RPMI7951 (cell line): Measurements from ENCODE around the gene HSPA2. TPM values are rescaled to one million over a fixed set of nuclear protein-coding genes. Genes with fewer than 3 reads are reported as not detected.
"Not testable (repeated sequence)": the region's sequence is repeated elsewhere in the genome, so short reads cannot be mapped to it uniquely, and the experiment has no call there.

Experiments used
- DNase-seq: peaks from one replicate; pipeline ENCODE4 v3.0.0-alpha.2; 2012; ENCODE audit warnings: low read depth
- total RNA-seq: library from RNA; depleted of rRNA; stranded (reverse); fragments of >200 nt; shearing (Covaris generic); gene quantifications from 2 replicates; pipeline ENCODE4 v1.2.3, GENCODE V29; 2014; rRNA removed

Gene HSPA2
- total RNA-seq, 1 experiment from 2014 or later, result 10.0 TPM

GRCh38 chr14:64561631-64562030 is 21.1 kb downstream of the HSPA2 start:
- no peak for DNase-seq

GRCh38 chr14:64562436-64562835 is 21.9 kb downstream of the HSPA2 start:
- DNase-seq, result no peak

GRCh38 chr14:64563696-64564095 is 23.2 kb downstream of the HSPA2 start:
- no peak for DNase-seq

GRCh38 chr14:64566651-64567122 is 26.1 kb downstream of the HSPA2 start:
- DNase-seq, result no peak

GRCh38 chr14:64569138-64569631 is 28.6 kb downstream of the HSPA2 start:
- DNase-seq, result peak; percentile 84

GRCh38 chr14:64569646-64570045 is 29.1 kb downstream of the HSPA2 start:
- DNase-seq, result not testable (repeated sequence)

GRCh38 chr14:64572386-64573104 is 32.0 kb downstream of the HSPA2 start:
- DNase-seq, result no peak

GRCh38 chr14:64573109-64573508 is 32.6 kb downstream of the HSPA2 start:
- no peak for DNase-seq

- no peak for DNase-seq
Measured at GRCh38 chr14:64574371-64575107, 34.0 kb downstream of the HSPA2 start.

- no peak for DNase-seq
Measured at GRCh38 chr14:64577211-64577610, 36.7 kb downstream of the HSPA2 start.

GRCh38 chr14:64580467-64580866 is 39.9 kb downstream of the HSPA2 start:
- DNase-seq, result no peak

GRCh38 chr14:64581363-64581762 is 40.8 kb downstream of the HSPA2 start:
- DNase-seq, result no peak

GRCh38 chr14:64581817-64582216 is 41.3 kb downstream of the HSPA2 start:
- no peak for DNase-seq

- no peak for DNase-seq
Measured at GRCh38 chr14:64584190-64584589, 43.6 kb downstream of the HSPA2 start.

GRCh38 chr14:64591809-64592208 is 51.3 kb downstream of the HSPA2 start:
- no peak for DNase-seq

Other genes with a start within 250 kb of the HSPA2 start
- 0.10 and 0.12 TPM in 2 replicates for gene ESR2, start 246.4 kb upstream of the HSPA2 start, total RNA-seq
- gene MTHFD1, start 152.4 kb upstream of the HSPA2 start, total RNA-seq, result 39.2 and 46.5 TPM in 2 replicates
- gene AKAP5, start 75.2 kb upstream of the HSPA2 start, total RNA-seq, result 0.36 and 0.59 TPM in 2 replicates
- gene ZBTB25, start 36.9 kb upstream of the HSPA2 start, total RNA-seq, result 3.8 and 8.3 TPM in 2 replicates
- gene ZBTB1, start 36.0 kb upstream of the HSPA2 start, total RNA-seq, result 28.0 and 33.0 TPM in 2 replicates
- 0.48 and 0.78 TPM in 2 replicates for gene PPP1R36, start 9.2 kb downstream of the HSPA2 start, total RNA-seq
- 1.8 and 1.9 TPM in 2 replicates for gene PLEKHG3, start 163.7 kb downstream of the HSPA2 start, total RNA-seq